IPS DF 4.7 (cell line): Measurements from ENCODE around the gene FGF11.
A peak's percentile ranks its signal among the peaks of the same experiment; 100 is the strongest.

Source experiments
- DNase-seq: peaks from one replicate; pipeline ENCODE4 v3.0.0-alpha.2; 2013; ENCODE audit warnings: low spot score; ENCODE audit errors: extremely low read depth

FGF11 gene

GRCh38 chr17:7439462-7440112, at the start of gene FGF11:
Gene FGF11, plus strand, starts transcription at chr17:7439512. Its CDS starts 109 bp downstream, at chr17:7439621.
- DNase-seq = no peak

GRCh38 chr17:7389924-7390910, 49.1 kb upstream of the FGF11 start:
- DNase-seq = no peak

- no peak for DNase-seq
Measured at GRCh38 chr17:7391307-7391706, 48.0 kb upstream of the FGF11 start.

GRCh38 chr17:7392696-7393612, 46.4 kb upstream of the FGF11 start:
- no peak for DNase-seq

GRCh38 chr17:7393613-7394451, 45.5 kb upstream of the FGF11 start:
- no peak for DNase-seq

GRCh38 chr17:7394452-7395191, 44.7 kb upstream of the FGF11 start, which contains the start of gene PLSCR3:
Gene PLSCR3, minus strand, starts transcription at chr17:7394525. Its CDS starts 415 bp downstream, at chr17:7394110.
- DNase-seq = no peak

- no peak for DNase-seq
Measured at GRCh38 chr17:7396147-7396546, 43.2 kb upstream of the FGF11 start.

- DNase-seq = no peak
Measured at GRCh38 chr17:7398612-7399011, 40.7 kb upstream of the FGF11 start.

GRCh38 chr17:7403043-7403726, 36.1 kb upstream of the FGF11 start:
- DNase-seq = no peak

GRCh38 chr17:7403727-7403976, 35.7 kb upstream of the FGF11 start:
- DNase-seq = no peak

GRCh38 chr17:7403977-7404736, 35.2 kb upstream of the FGF11 start, which contains the start of gene TMEM256:
Gene TMEM256, minus strand, starts transcription at chr17:7404097. Its CDS starts 13 bp downstream, at chr17:7404084.
- DNase-seq = peak; percentile 97

- DNase-seq = no peak
Measured at GRCh38 chr17:7404737-7405349, 34.5 kb upstream of the FGF11 start.

- no peak for DNase-seq
Measured at GRCh38 chr17:7405350-7406234, 33.7 kb upstream of the FGF11 start.

- DNase-seq = no peak
Measured at GRCh38 chr17:7406235-7406825, 33.0 kb upstream of the FGF11 start.

- DNase-seq = no peak
Measured at GRCh38 chr17:7407082-7407481, 32.2 kb upstream of the FGF11 start.

- DNase-seq = no peak
Measured at GRCh38 chr17:7407485-7408251, 31.6 kb upstream of the FGF11 start, which contains the start of gene NLGN2. Gene NLGN2, plus strand, starts transcription at chr17:7407845. Its CDS starts 411 bp downstream, at chr17:7408256.
